ENCODE data around the gene PCDH8.
"Not testable (repeated sequence)": the region's sequence is repeated elsewhere in the genome, so short reads cannot be mapped to it uniquely, and the experiment has no call there.

Gene PCDH8

DNA sequence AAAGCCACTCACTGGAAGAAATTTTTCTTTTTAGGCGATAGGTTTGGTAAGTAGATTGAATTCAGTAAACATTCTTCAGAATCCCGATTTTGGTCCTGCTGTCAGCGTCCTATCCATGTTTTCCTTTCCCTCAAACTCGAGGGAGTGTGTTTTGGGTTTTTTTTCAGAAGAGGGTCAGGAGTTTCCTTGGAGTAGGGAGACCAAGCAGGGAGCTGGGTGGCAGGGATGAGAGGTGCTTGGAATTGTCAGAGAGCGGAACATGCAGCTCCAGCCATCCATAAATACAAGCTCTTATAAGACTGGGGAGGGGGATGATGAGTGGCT, 1.6 kb upstream of the PCDH8 start:
- DNase-seq = no peak

DNA sequence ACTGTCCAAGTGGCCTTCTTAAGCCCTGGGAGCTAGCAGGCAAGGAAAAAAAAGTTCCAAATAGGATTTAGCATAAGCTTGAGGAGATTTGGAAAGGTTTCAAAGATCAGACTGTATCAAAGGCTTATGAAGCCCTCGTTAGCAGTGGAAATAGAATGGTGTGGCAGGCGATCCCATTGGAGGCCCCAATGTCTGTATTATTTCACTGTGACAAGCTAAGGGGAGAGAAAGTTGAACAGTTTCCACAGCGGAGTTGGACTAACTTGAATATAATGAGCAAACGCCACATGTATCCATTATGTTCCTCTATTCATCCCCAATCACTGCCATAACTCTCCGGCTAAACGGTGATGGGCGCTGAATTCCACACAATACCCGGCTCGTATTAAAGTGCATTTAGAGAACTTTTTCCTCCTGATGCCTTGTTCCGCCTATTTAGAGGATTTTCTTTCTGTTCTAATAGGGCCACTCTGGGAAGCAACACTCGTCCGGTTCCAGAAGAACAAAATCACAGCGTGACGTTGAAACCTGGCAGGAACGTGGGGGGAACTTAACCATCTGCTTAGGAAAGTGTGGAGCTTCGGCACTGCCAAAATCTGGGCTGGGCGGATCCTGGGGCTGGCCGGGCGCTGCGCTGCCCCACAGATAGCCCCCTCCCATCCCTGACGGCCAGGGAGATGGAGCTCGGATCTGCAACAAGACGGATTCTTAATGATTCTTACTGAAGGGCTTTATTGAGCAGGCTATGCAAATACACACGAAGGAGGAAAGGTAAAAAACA, 1.0 kb upstream of the PCDH8 start:
- no peak for DNase-seq

DNA sequence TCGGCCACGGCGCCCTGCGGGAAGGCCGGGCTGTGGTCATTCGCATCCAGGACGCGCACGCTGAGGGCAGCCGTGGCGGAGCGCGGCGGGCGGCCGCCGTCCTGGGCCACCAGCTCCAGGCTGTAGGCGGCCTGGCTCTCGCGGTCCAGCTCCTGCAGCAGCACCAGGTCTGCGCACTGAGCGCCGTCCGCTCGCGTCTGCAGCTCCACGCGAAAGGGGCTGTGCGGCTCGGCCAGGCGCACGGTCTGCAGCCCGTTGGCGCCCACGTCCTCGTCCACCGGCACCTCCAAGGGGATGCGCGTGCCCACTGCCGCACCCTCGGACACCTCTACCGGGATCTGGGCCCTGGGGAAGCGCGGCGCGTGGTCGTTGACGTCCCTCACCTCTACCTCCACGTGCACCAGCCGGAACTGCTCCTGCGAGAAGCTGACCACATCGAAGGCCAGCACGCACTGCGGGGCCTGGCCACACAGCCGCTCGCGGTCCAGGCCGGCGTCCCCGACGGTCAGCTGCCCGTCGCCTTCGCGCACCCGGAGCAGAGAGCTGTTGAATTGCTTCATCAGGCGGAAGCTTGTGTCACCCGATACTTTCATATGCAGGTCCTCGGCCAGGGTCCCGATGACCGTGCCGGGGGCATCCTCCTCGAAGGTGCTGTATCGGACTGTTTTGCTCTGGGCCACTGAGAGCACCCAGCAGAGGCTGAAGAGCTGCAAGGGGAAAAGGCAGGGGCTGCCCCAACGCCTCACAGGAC, 583 bp downstream of the PCDH8 start:
- no peak for DNase-seq

DNA sequence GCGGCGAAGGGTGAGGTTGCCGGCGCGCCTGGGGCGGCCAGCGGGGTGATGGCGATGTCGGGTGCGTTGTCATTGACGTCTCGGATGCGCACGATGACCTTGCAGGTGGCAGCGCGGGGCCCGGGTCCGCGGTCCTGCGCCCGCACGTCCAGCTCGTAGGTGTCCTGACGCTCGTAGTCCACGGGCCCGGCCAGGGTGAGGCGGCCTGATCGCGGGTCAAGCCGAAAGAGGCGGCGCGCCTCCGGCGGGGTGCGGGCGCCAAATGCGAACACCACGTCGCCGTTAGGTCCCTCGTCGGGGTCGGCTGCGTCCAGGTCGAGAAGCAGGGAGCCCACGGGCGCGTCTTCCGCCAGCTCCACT, 1.1 kb downstream of the PCDH8 start:
- no peak for DNase-seq

GRCh38 chr13:52846567-52847321, 1.7 kb downstream of the PCDH8 start:
- peak; percentile 56 for DNase-seq

DNA sequence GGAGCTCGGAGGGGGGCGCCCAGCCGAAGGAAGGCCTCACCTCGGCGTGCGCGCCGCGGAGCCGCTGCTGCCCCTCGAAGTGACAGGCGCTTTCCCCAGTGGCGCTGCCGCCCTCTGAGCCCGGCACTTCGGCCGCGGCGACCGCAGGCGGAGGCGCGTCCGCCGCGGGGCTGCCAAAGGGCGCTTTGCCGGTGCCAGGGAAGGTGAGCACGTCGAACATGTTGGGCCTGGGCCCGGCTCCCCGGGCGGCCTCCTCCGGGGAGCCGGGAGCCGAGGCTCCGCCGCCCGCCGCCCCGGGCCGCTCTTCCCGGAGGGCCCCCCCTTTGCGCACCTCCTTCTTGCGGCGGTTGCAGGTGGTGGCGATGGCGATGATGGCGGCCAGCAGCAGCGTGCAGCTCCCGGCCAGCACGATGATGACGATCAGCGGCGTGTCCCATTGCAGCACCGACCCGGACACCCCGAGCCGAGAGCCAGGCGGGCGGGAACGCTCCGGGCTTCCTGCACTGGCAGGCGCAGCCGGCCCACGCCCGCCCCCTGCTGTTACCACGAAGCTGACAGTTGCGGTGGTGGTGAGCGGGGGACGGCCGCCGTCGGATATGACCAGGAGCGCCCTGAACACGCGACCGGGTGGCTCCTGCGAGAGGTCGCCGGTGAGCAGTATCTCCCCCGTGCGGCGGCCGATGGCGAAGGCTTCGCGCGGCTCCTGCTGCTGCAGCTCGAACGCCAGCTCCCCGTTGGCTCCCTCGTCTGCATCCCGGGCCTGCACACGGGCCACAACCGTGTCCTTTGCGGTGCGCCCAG, 2.5 kb downstream of the PCDH8 start:
- DNase-seq = peak; percentile 64

- DNase-seq = peak; percentile 17
Measured at GRCh38 chr13:52845334-52845761, 3.1 kb downstream of the PCDH8 start.

DNA sequence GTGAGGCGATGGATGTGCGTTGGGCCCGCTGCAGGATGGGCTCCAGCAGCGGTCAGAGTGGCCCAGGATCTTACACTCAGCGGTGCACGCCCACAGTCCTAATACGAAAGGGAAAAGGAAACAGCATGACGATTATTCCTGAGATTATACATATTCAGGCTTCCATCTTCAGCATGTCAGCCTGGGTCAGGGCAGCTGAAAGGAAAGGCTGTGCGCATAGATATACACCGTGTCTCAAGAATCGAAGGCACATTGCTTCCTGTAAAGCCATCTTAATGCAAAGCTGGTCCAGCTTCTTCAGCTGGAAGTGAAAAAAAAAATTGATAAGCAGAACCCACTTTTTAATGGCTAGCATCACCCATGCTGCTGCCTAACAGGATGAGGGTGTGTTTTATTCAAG, 3.6 kb downstream of the PCDH8 start:
- no peak for DNase-seq

GRCh38 chr13:52842441-52842840, 6.0 kb downstream of the PCDH8 start:
- no peak for DNase-seq

GRCh38 chr13:52840066-52840465, 8.4 kb downstream of the PCDH8 start:
- DNase-seq = no peak

- DNase-seq = no peak
Measured at GRCh38 chr13:52838433-52839107, 9.9 kb downstream of the PCDH8 start.

GRCh38 chr13:52837850-52838249, 10.6 kb downstream of the PCDH8 start:
- DNase-seq = no peak

- DNase-seq = no peak
Measured at GRCh38 chr13:52835071-52835839, 13.2 kb downstream of the PCDH8 start.

GRCh38 chr13:52833296-52833875, 15.1 kb downstream of the PCDH8 start:
- no peak for DNase-seq

DNA sequence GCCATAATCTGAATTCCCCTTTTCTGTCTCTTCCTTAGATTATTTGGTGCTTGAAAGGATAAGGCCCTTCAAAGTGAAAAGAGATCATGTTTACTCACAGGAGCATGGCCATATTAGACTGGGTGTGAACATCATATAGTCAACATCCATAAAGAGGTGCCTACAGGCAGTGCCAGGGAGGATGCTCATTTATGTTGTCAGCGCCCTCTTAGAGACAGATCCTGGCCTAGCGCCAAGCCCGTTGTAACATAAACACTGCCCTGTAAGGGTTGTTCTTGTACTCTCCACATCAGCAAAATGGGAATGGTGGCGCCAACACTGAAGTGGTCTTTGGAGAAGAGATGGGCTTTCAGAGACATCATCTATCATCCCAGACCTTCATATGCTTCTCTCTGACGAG, 16.1 kb downstream of the PCDH8 start:
- DNase-seq = no peak

DNA sequence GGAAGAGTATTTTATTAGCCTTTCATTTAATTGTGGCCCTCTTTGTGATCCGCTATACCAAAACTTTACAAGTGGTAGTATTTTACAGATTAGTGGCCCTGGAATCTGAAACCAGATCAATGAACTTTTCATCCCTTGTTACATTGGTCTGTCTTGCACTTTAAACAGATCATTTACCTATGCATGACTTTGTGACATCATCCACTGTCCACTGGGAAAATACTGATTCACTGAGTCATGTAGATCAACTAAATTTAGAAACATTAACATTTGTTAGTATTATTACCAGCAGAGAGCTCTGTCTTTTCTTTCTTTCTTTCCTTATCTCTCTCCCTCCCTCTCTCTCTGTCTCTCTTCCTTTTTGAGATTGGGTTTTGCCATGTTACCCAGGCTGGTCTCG, 17.5 kb downstream of the PCDH8 start:
- DNase-seq = no peak

GRCh38 chr13:52827839-52828238, 20.6 kb downstream of the PCDH8 start:
- DNase-seq = no peak

DNA sequence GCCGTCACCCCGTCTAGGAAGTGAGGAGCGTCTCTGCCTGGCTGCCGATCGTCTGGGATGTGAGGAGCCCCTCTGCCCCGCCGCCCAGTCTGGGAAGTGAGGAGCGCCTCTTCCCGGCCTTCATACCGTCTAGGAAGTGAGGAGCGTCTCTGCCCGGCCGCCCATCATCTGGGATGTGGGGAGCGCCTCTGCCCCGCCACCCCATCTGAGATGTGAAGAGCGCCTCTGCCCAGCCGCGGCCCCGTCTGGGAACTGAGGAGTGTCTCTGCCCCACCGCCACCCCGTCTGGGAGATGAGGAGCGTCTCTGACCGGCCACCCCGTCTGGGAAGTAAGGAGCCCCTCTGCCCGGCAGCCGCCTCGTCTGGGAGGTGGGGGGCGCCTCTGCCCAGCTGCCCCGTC, 30.6 kb downstream of the PCDH8 start:
- not testable (repeated sequence) for DNase-seq

- no peak for DNase-seq
Measured at GRCh38 chr13:52815330-52815729, 33.1 kb downstream of the PCDH8 start.

DNA sequence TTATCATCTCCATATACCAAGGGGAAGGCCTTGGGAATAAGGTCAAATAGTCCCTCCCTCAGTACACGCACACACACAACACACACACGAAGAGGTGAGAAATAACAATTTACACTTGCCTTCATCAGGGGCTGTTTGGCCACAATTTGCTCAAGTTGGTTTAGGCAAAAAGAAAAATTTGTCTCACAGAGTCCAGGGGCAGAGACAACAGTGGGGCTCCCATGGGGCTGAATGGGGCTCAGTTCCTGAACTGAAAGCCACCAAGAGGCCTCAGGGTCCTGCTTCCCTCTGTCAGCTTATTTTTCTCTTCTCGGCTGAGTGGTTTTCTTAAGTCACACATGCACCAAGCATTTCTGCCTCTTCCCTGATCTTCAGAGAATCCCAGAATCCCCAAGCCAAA, 35.5 kb downstream of the PCDH8 start:
- no peak for DNase-seq

GRCh38 chr13:52811841-52812240, 36.6 kb downstream of the PCDH8 start:
- DNase-seq = no peak

Measured in stimulated activated CD4-positive, alpha-beta T cell treated with anti-CD3 and anti-CD28 coated beads, Interleukin-15, amount 100 ng/mL, for 24 hours (primary cell).